Measurements from ENCODE around the gene AAR2.
A peak's percentile ranks its signal among the peaks of the same experiment; 100 is the strongest.

Gene AAR2

GRCh38 chr20:36285746-36286447 lies 49.6 kb downstream of the AAR2 start:
- no peak for DNase-seq

DNA sequence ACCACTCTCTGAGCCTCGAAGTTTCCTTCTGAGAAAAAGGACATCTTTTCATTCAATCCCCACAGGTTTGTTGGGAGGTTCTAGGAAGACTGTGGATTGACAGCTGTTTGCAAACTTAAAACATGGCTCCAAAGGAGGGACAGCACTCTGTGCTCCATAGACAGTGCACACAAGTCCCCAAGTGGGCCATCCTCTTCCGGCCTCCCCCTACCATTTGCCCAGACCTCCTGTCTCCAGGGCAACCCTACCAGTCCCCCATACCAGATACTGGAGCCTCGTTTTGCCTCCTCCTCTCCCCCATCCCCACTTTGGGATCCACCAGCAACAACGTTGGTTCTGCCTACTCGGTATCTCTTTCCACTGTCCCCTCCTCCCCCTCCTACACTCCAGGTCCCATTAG lies 61.4 kb downstream of the AAR2 start:
- no peak for DNase-seq

- no peak for DNase-seq
Observed at GRCh38 chr20:36298061-36298460, 61.8 kb downstream of the AAR2 start.

GRCh38 chr20:36298795-36299339 lies 62.6 kb downstream of the AAR2 start:
- DNase-seq, result no peak

GRCh38 chr20:36299459-36299858 lies 63.2 kb downstream of the AAR2 start:
- DNase-seq, result no peak

GRCh38 chr20:36301359-36302119 lies 65.3 kb downstream of the AAR2 start:
- DNase-seq, result no peak

DNA sequence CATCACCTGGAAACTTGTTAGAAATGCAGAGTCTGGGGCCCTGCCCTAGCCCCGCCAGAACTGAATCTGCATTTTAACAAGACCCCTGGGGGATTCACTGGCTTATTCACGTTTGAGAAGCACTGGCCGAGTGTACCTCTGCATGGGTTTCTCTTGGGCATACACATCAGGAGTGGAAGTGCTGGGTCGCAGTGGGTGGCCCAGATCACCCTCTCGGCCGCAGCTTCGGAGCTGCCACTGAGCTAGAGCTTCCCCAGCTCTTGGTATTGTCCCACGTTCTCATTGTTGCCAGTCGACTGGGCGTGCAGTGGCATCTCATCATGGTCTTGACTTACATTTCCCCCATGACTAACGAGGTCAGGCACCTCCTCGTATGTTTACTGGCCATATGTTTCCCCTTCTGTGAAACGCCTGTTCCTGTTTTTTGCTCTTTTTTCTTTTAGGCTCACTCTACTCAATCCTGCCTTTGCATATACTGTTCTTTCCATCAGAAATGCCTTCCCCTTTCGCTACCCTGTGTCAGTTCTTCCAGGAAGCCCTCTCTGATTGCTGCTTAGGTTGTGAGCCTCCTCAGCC lies 66.8 kb downstream of the AAR2 start:
- DNase-seq, result no peak

DNA sequence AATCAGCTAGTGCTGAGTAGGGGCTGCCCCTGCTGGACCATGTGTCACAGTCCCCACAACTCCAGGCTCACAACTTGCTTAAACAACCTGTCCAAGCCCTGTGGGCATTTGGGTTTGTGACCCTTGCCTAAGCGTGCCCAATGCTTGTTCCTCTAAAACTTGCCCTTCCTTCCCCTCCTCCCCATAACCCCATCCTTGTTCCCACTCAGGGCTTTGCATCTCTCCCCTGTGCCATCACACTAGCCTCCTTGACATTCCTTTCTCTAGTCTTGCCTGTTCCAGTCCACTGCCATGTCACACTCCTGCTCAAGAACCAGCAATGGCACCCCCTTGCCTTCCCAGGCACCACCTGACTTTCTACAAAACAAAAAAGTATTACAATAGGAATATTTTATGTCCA lies 67.6 kb downstream of the AAR2 start:
- no peak for DNase-seq

DNA sequence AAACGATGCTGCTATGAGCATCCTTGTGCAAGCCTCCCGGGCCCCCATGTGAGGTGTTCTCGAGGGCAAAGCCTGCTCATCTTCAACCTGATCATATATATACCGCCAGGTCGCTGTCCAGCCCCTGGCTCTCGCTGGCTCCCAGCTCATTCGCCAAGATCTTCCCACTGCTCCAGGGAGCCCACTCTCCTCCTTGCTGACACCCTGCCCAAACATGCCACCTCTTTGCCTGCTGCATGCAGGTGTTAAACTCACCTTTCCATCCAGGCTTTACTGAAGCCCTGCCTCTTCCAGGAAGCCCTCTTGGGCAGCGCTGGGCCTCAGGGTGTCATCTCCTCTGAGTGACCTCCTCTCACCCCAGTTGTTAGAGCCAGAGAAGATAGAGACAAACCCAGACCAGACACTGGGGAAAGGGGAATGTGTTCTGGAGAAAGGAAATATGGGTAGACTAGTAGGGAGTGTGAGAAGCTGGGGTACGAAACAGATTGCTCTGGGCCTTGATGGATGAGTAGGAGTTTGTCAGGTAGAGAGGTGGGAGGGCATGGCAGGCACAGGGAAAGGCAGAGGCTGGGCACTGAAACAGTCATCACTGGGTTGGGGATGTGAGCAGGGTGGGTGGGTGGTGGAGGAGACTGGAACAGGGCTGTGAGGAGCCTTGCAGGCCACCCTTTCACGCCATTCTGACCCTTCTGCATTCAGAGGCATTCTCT lies 68.7 kb downstream of the AAR2 start:
- DNase-seq, result no peak

GRCh38 chr20:36305602-36306551 lies 69.6 kb downstream of the AAR2 start, which contains the start of gene DLGAP4:
TSS of gene DLGAP4 (plus strand) at chr20:36306339. CDS start at chr20:36431718, 125,379 bp downstream.
- peak in 1 of 2 experiments; percentile 71 for DNase-seq

All from NCI-H526 (cell line).